ENCODE data around the gene TECPR2. TPM values are rescaled to one million over a fixed set of nuclear protein-coding genes. Genes with fewer than 3 reads are reported as not detected.
"Not testable (repeated sequence)": the region's sequence is repeated elsewhere in the genome, so short reads cannot be mapped to it uniquely, and the experiment has no call there.

TECPR2 gene
- total and polyA plus RNA-seq, 2 donors from 2014 or later = 6.0 to 30.2 TPM

DNA sequence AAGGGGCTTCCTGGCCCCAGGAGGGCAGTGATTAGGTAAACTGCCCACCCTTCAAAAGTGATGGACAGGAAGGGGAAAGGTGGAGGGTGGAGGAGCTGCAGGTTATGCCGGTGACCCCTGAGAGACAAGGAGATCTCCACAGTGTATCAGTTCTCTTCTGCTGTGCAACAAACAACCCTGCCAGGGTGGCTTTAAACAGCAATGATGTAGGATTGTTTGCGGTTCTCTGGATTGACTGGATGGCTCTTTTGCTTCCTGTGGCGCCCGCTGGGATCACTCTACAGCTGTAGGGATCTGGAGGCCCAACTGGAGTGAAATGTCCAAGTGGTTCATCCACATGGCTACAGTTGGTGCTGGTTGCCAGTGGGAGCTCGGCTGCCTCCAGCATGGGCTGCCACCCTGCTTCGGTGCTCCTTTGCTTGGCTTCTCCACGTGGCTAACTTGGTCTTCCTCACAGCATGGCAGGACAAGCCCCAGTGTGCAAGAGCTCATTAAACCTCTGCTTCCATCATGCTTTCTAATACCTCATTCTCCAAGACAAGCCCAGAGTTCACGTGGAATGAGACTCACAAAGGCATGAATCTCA, 155.4 kb downstream of the TECPR2 start:
- intact Hi-C loops (cut with DNase I) = no loop called here
- H3K36me3 ChIP-seq (ENCODE audit: control insufficient read depth in 2 of 3, insufficient read depth in 3 of 3, low read length in 3 of 3) = no peaks in the 10 kb centered on the region
- no peaks in the 10 kb centered on the region for H3K9me3 ChIP-seq (ENCODE audit: control insufficient read depth in 2 of 3, insufficient read depth in 1 of 3, low read length in 3 of 3)
- DNase-seq = peak in 1 of 5 donors; percentile 51
- TF ChIP-seq, protein P1, sequence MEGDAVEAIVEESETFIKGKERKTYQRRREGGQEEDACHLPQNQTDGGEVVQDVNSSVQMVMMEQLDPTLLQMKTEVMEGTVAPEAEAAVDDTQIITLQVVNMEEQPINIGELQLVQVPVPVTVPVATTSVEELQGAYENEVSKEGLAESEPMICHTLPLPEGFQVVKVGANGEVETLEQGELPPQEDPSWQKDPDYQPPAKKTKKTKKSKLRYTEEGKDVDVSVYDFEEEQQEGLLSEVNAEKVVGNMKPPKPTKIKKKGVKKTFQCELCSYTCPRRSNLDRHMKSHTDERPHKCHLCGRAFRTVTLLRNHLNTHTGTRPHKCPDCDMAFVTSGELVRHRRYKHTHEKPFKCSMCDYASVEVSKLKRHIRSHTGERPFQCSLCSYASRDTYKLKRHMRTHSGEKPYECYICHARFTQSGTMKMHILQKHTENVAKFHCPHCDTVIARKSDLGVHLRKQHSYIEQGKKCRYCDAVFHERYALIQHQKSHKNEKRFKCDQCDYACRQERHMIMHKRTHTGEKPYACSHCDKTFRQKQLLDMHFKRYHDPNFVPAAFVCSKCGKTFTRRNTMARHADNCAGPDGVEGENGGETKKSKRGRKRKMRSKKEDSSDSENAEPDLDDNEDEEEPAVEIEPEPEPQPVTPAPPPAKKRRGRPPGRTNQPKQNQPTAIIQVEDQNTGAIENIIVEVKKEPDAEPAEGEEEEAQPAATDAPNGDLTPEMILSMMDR (IDR thresholded peaks at IDR 0.05; ENCODE audit: borderline replicate concordance, extremely low read depth, insufficient read depth) = no peak
- no peak overlapping the region for H3K4me3 ChIP-seq (ENCODE audit: low read length in 3 of 3)
- no peak for FAIRE-seq
- H3K27ac ChIP-seq (ENCODE audit: low read depth in 2 of 2, low read length in 2 of 2) = no peak overlapping the region
- no peak overlapping the region for H3K9ac ChIP-seq (ENCODE audit: low read length in 3 of 3)
- H3K4me1 ChIP-seq (ENCODE audit: control insufficient read depth in 2 of 3, insufficient read depth in 2 of 3, low read depth in 1 of 3, low read length in 3 of 3) = peaks cover 0 to 3% (median 0%) of the 10 kb centered on the region in 3 donors
- no peaks in the 10 kb centered on the region for H3K27me3 ChIP-seq (ENCODE audit: control insufficient read depth, insufficient read depth, low read length)

DNA sequence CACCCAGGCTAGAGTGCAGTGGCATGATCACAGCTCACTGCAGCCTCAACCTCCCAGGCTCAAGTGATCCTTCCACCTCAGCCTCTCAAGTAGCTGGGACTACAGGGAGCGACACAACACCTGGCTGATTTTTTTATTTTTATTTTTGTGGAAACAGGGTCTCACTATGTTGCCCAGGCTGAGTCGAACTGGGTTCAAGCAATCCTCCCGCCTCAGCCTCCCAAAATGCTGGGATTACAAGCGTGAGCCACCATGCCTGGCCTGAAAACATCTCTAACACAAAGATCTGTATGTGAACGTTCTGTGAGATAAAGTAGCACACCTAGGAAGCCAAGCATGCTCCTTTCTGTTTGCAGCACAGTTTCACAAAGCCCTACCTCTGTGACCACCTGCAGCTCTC, 157.0 kb downstream of the TECPR2 start:
- H3K36me3 ChIP-seq (ENCODE audit: control insufficient read depth in 2 of 3, insufficient read depth in 3 of 3, low read length in 3 of 3); H3K9ac ChIP-seq (ENCODE audit: low read length in 3 of 3); H3K9me3 ChIP-seq (ENCODE audit: control insufficient read depth in 2 of 3, insufficient read depth in 1 of 3, low read length in 3 of 3); DNase-seq; H3K27ac ChIP-seq (ENCODE audit: low read depth in 2 of 2, low read length in 2 of 2); intact Hi-C loops (cut with DNase I); FAIRE-seq; H3K27me3 ChIP-seq (ENCODE audit: control insufficient read depth, insufficient read depth, low read length); H3K4me3 ChIP-seq (ENCODE audit: low read length in 3 of 3); H3K4me1 ChIP-seq (ENCODE audit: control insufficient read depth in 2 of 3, insufficient read depth in 2 of 3, low read depth in 1 of 3, low read length in 3 of 3): not testable (repeated sequence)

- Histone ChIP-seq H3K27me3 (ENCODE audit: control insufficient read depth, insufficient read depth, low read length) (no peaks in the 10 kb centered on the region), H3K4me1 (ENCODE audit: control insufficient read depth in 2 of 3, insufficient read depth in 2 of 3, low read depth in 1 of 3, low read length in 3 of 3) (peaks cover 0 to 6% (median 3%) of the 10 kb centered on the region in 3 donors), H3K9me3 (ENCODE audit: control insufficient read depth in 2 of 3, insufficient read depth in 1 of 3, low read length in 3 of 3) (no peaks in the 10 kb centered on the region), H3K4me3 (ENCODE audit: low read length in 3 of 3) (no peak overlapping the region), H3K36me3 (ENCODE audit: control insufficient read depth in 2 of 3, insufficient read depth in 3 of 3, low read length in 3 of 3) (no peaks in the 10 kb centered on the region), H3K9ac (ENCODE audit: low read length in 3 of 3) (no peak overlapping the region), H3K27ac (ENCODE audit: low read depth in 2 of 2, low read length in 2 of 2) (no peak overlapping the region)
- DNase-seq = no peak
- TF ChIP-seq, protein P1 (IDR thresholded peaks at IDR 0.05; ENCODE audit: borderline replicate concordance, extremely low read depth, insufficient read depth) = no peak
- intact Hi-C loops (cut with DNase I) = no loop called here
- no peak for FAIRE-seq
These were observed 160.4 kb downstream of the TECPR2 start for GRCh38 chr14:102523200-102523568.

GRCh38 chr14:102523569-102524450, 161.1 kb downstream of the TECPR2 start:
- no peaks in the 10 kb centered on the region for H3K36me3 ChIP-seq (ENCODE audit: control insufficient read depth in 2 of 3, insufficient read depth in 3 of 3, low read length in 3 of 3)
- peak overlapping the region in 2 of 3 donors; percentile 46 to 61 for H3K9ac ChIP-seq (ENCODE audit: low read length in 3 of 3)
- intact Hi-C loops (cut with DNase I) = no loop called here
- peaks cover 0 to 6% (median 3%) of the 10 kb centered on the region in 3 donors for H3K4me1 ChIP-seq (ENCODE audit: control insufficient read depth in 2 of 3, insufficient read depth in 2 of 3, low read depth in 1 of 3, low read length in 3 of 3)
- H3K4me3 ChIP-seq (ENCODE audit: low read length in 3 of 3) = peak overlapping the region in 2 of 3 donors; percentile 26 to 87
- FAIRE-seq = no peak
- H3K27ac ChIP-seq (ENCODE audit: low read depth in 2 of 2, low read length in 2 of 2) = peak overlapping the region in 1 of 2 donors; percentile 11
- TF ChIP-seq, protein P1 (IDR thresholded peaks at IDR 0.05; ENCODE audit: borderline replicate concordance, extremely low read depth, insufficient read depth) = no peak
- peak in 2 of 5 donors; percentile 42 to 81 for DNase-seq
- no peaks in the 10 kb centered on the region for H3K27me3 ChIP-seq (ENCODE audit: control insufficient read depth, insufficient read depth, low read length)
- no peaks in the 10 kb centered on the region for H3K9me3 ChIP-seq (ENCODE audit: control insufficient read depth in 2 of 3, insufficient read depth in 1 of 3, low read length in 3 of 3)
